Type B pancreatic cell (in vitro differentiated cells): Measurements from ENCODE around the gene C1orf50. TPM values are rescaled to one million over a fixed set of nuclear protein-coding genes. Genes with fewer than 3 reads are reported as not detected.
"Not testable (repeated sequence)": the region's sequence is repeated elsewhere in the genome, so short reads cannot be mapped to it uniquely, and the experiment has no call there.

Experiments used
- DNase-seq: peaks from one replicate; pipeline ENCODE4 v3.0.0; 2021; ENCODE audit warnings: mixed read lengths; ENCODE audit not compliant: unreplicated experiment; ENCODE audit errors: extremely low spot score
- H3K27ac Mint-ChIP-seq: 2 replicates; pipeline ENCODE4 v1.8.0; 2021; ENCODE audit warnings: mild to moderate bottlenecking, mixed read lengths
- H3K27me3 Mint-ChIP-seq: 2 replicates; pipeline ENCODE4 v1.8.0; 2021; ENCODE audit warnings: mixed read lengths
- H3K36me3 Mint-ChIP-seq: 2 replicates; pipeline ENCODE4 v1.8.0; 2021; ENCODE audit warnings: mixed read lengths
- H3K4me1 Mint-ChIP-seq: one replicate; pipeline ENCODE4 v1.8.0; 2021; ENCODE audit warnings: mixed read lengths; ENCODE audit not compliant: unreplicated experiment
- H3K4me3 Mint-ChIP-seq: 2 replicates; pipeline ENCODE4 v1.8.0; 2021; ENCODE audit warnings: mild to moderate bottlenecking, mixed read lengths
- H3K9me3 Mint-ChIP-seq: 2 replicates; pipeline ENCODE4 v1.8.0; 2021; ENCODE audit warnings: mixed read lengths
- CTCF ChIP-seq: fragments of 200-600 bp; sonication (generic); conservative IDR thresholded peaks from 2 replicates; pipeline ENCODE4 v1.5.0; 2021; ENCODE audit warnings: antibody characterized with exemption, mild to moderate bottlenecking
- total RNA-seq: library from RNA; stranded (reverse); gene quantifications from 2 replicates; pipeline ENCODE4 v1.2.1, GENCODE V29; 2021; ENCODE audit warnings: low replicate concordance

C1orf50 gene
- total RNA-seq, 1 donor from 2014 or later, result 9.1 TPM

GRCh38 chr1:42750041-42750440 lies 17.0 kb upstream of the C1orf50 start:
- TF ChIP-seq CTCF, result no peak
- no peaks in the 10 kb centered on the region for H3K27me3 Mint-ChIP-seq
- H3K9me3 Mint-ChIP-seq, result peaks cover 13% of the 10 kb centered on the region
- DNase-seq, result no peak
- H3K36me3 Mint-ChIP-seq, result peaks cover 40% of the 10 kb centered on the region
- no peak overlapping the region for H3K4me3 Mint-ChIP-seq
- H3K27ac Mint-ChIP-seq, result no peak overlapping the region
- H3K4me1 Mint-ChIP-seq, result no peaks in the 10 kb centered on the region

- Mint-ChIP-seq H3K9me3 (peaks cover 13% of the 10 kb centered on the region), H3K36me3 (peaks cover 50% of the 10 kb centered on the region)
- not testable (repeated sequence) for H3K27ac Mint-ChIP-seq, DNase-seq, H3K27me3 Mint-ChIP-seq, H3K4me3 Mint-ChIP-seq, H3K4me1 Mint-ChIP-seq
These were observed 15.5 kb upstream of the C1orf50 start for GRCh38 chr1:42751511-42752070.

- Mint-ChIP-seq H3K36me3 (peaks cover 53% of the 10 kb centered on the region), H3K4me1 (peaks cover 4% of the 10 kb centered on the region), H3K9me3 (peaks cover 13% of the 10 kb centered on the region), H3K27me3 (no peaks in the 10 kb centered on the region), H3K4me3 (no peak overlapping the region), H3K27ac (no peak overlapping the region)
- no peak for DNase-seq
- no peak for TF ChIP-seq CTCF
These were observed 14.8 kb upstream of the C1orf50 start for GRCh38 chr1:42752284-42752683.

- Mint-ChIP-seq H3K4me1 (peaks cover 7% of the 10 kb centered on the region), H3K9me3 (peaks cover 13% of the 10 kb centered on the region), H3K36me3 (peaks cover 53% of the 10 kb centered on the region), H3K27me3 (no peaks in the 10 kb centered on the region), H3K27ac (no peak overlapping the region), H3K4me3 (no peak overlapping the region)
- no peak for TF ChIP-seq CTCF
- no peak for DNase-seq
These were observed 14.0 kb upstream of the C1orf50 start for GRCh38 chr1:42753070-42753469.

GRCh38 chr1:42756956-42757891 lies 9.8 kb upstream of the C1orf50 start:
- H3K27me3 Mint-ChIP-seq, result no peaks in the 10 kb centered on the region
- H3K27ac Mint-ChIP-seq, result no peak overlapping the region
- DNase-seq, result no peak
- peaks cover 7% of the 10 kb centered on the region for H3K4me1 Mint-ChIP-seq
- H3K36me3 Mint-ChIP-seq, result peaks cover 35% of the 10 kb centered on the region
- H3K9me3 Mint-ChIP-seq, result peaks cover 8% of the 10 kb centered on the region
- TF ChIP-seq CTCF, result peak; percentile 79
- H3K4me3 Mint-ChIP-seq, result no peak overlapping the region

GRCh38 chr1:42757892-42758275 lies 9.2 kb upstream of the C1orf50 start:
- no peak for TF ChIP-seq CTCF
- no peak for DNase-seq
- Mint-ChIP-seq H3K36me3 (peaks cover 28% of the 10 kb centered on the region), H3K4me1 (peaks cover 7% of the 10 kb centered on the region), H3K4me3 (no peak overlapping the region), H3K9me3 (peaks cover 4% of the 10 kb centered on the region), H3K27ac (no peak overlapping the region), H3K27me3 (no peaks in the 10 kb centered on the region)
